Heart left ventricle (tissue), 13 donors: Measurements from ENCODE around the gene CBY2.

Experiments used
- POLR2A ChIP-seq, 2 donors: fragments of 450-650 bp; IDR thresholded peaks; one replicate each; pipeline ENCODE4 v1.6.1; 2017; ENCODE audit warnings: antibody characterized with exemption in 2 of 2, mild to moderate bottlenecking in 2 of 2, moderate library complexity in 2 of 2
- TF ChIP-seq, protein P1 (sequence below), 12 donors: fragments of 200-600 bp; sonication (generic) in 4 of 12; IDR thresholded peaks; one replicate each; pipeline versions ENCODE4 v1.5.0 to v1.8.0; 2018 to 2022; ENCODE audit warnings: antibody characterized with exemption in 12 of 12, mild to moderate bottlenecking in 5 of 12
- donor health status: ischemic (EF 13 %, LVEDD 7.1; RV severe dilation, severe dysfunction).
- donor health status: DM: no; HTN: yes; CAD: no.
- donor health status: DM: no; HTN: no; CAD: no.
- donor health status: ischemic (EF 25% LVEDD 6.9; RV normal size, moderate dysfunction).
- donor health status: ischemic (EF 25% LVEDD 5.7; RV mildly dilated, moderate dysfunction).
- donor health status: ischemic (EF 35%, LVEDD 5.7; RV mildly dilated, moderate dysfunction).
- donor health status: nonischemic (EF 11% LVEDD 7.7; RV severe dilation, severe dysfunction).
- donor health status: DM: yes; HTN: yes; CAD: no.
- donor health status: PGD.
- donor health status: ischemic (EF 29% LVEDD 5.4; RV normal size, mild dysfunction).
- donor health status: nonischemic (EF 23%, LVEDD 6.1; RV moderate dilation, normal function).

DNA sequence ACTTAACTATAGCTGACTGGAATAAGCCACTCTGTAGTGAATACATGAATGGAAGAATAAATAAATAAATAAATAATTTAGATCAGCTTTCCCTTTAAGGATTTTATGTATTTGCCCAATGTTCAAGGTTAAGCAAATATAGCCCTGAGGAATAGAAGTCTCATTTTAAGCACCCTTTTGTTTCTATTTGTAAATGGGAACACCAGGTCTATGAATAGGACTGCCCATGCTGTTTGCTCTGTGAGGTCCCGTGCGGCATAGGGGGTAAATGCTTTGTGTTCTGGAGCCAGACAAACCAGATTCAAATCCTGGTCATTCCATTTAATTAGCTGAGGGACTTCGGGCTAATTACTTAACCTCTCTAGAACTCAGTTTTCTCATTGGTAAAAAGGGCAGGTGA, 29.3 kb downstream of the CBY2 start:
- TF ChIP-seq, protein P1, sequence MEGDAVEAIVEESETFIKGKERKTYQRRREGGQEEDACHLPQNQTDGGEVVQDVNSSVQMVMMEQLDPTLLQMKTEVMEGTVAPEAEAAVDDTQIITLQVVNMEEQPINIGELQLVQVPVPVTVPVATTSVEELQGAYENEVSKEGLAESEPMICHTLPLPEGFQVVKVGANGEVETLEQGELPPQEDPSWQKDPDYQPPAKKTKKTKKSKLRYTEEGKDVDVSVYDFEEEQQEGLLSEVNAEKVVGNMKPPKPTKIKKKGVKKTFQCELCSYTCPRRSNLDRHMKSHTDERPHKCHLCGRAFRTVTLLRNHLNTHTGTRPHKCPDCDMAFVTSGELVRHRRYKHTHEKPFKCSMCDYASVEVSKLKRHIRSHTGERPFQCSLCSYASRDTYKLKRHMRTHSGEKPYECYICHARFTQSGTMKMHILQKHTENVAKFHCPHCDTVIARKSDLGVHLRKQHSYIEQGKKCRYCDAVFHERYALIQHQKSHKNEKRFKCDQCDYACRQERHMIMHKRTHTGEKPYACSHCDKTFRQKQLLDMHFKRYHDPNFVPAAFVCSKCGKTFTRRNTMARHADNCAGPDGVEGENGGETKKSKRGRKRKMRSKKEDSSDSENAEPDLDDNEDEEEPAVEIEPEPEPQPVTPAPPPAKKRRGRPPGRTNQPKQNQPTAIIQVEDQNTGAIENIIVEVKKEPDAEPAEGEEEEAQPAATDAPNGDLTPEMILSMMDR (IDR thresholded peaks at IDR 0.05), result no peak
- no peak for TF ChIP-seq POLR2A (IDR thresholded peaks at IDR 0.05)
